GM10266 (cell line): ENCODE data around the gene HAO1.
A peak's percentile ranks its signal among the peaks of the same experiment; 100 is the strongest.

Experiments
- DNase-seq: peaks from one replicate; pipeline ENCODE4 v3.0.0; 2012; ENCODE audit errors: extremely low spot score
- CTCF ChIP-seq: IDR thresholded peaks from 2 replicates; pipeline ENCODE4 v1.5.1; 2012; ENCODE audit warnings: mild to moderate bottlenecking, low read depth; ENCODE audit not compliant: control insufficient read depth, insufficient read depth; ENCODE audit errors: missing control alignments

Gene HAO1

GRCh38 chr20:7940341-7940740, at the start of gene HAO1:
Gene HAO1 (minus strand): TSS chr20:7940458. CDS start chr20:7940422, 36 bp downstream.
- TF ChIP-seq CTCF = no peak
- DNase-seq = no peak

- no peak for DNase-seq
Observed at GRCh38 chr20:7989379-7989778, 49.1 kb upstream of the HAO1 start.

GRCh38 chr20:7985916-7986315, 45.7 kb upstream of the HAO1 start:
- no peak for DNase-seq
- TF ChIP-seq CTCF = no peak

More at GRCh38 chr20:7989379-7989778, 49.1 kb upstream of the HAO1 start:
- no peak for TF ChIP-seq CTCF

GRCh38 chr20:7984192-7984591, 43.9 kb upstream of the HAO1 start:
- no peak for TF ChIP-seq CTCF
- DNase-seq = no peak

GRCh38 chr20:7981374-7981773, 41.1 kb upstream of the HAO1 start:
- no peak for TF ChIP-seq CTCF

GRCh38 chr20:7980332-7981046, 40.2 kb upstream of the HAO1 start:
- peak; percentile 32 for DNase-seq
- peak; percentile 28 for TF ChIP-seq CTCF

More at GRCh38 chr20:7981374-7981773, 41.1 kb upstream of the HAO1 start:
- DNase-seq = no peak

- no peak for DNase-seq
- no peak for TF ChIP-seq CTCF
Observed at GRCh38 chr20:7977709-7978108, 37.5 kb upstream of the HAO1 start.
